Panc1 (cell line): ENCODE results near the gene EPHX1. TPM values are rescaled to one million over a fixed set of nuclear protein-coding genes. Genes with fewer than 3 reads are reported as not detected.

Experiments used
- ATAC-seq: fragments of 200-7000 bp; cut with Tn5 transposase; 2 replicates; pipeline ENCODE4 v1.9.1; 2020; ENCODE audit warnings: mild to moderate bottlenecking, moderate library complexity
- BruUV-seq: library from RNA; stranded (reverse); fragments of 400-500 nt; replicated peaks from 2 replicates; lab custom pipeline; 2021; lab: Mats Ljungman, UMichigan
- CTCF ChIA-PET: fragments of 300-600 bp; sonication (Branson Sonifier 250); formaldehyde crosslinking; loops from one replicate; lab custom pipeline; 2022; ENCODE audit warnings: antibody characterized with exemption; lab: Charles Lee
- POLR2A ChIA-PET: fragments of 300-600 bp; sonication (Branson Sonifier 250); formaldehyde crosslinking; loops from one replicate; lab custom pipeline; 2022; ENCODE audit warnings: antibody characterized with exemption; lab: Charles Lee
- DNase-seq: peaks from one replicate; pipeline ENCODE4 v3.0.0-alpha.2; 2010; ENCODE audit warnings: low read depth, low spot score
- H3K27ac ChIP-seq: 2 replicates; pipeline ENCODE4 v1.5.1; 2011; ENCODE audit warnings: mild to moderate bottlenecking, low read length, inconsistent platforms
- H3K27me3 ChIP-seq: fragments of 200-500 bp; sonication (Bioruptor generic); 2 replicates; pipeline ENCODE4 v1.6.0; 2014; ENCODE audit warnings: low read length, inconsistent platforms; ENCODE audit not compliant: control insufficient read depth, insufficient read depth
- H3K36me3 ChIP-seq: fragments of 200-500 bp; sonication (Bioruptor generic); 2 replicates; pipeline ENCODE4 v1.5.1; 2014; ENCODE audit warnings: inconsistent platforms, mild to moderate bottlenecking, low read length, moderate library complexity; ENCODE audit not compliant: control insufficient read depth, insufficient read depth
- H3K4me1 ChIP-seq: 2 replicates; pipeline ENCODE4 v1.5.1; 2011; ENCODE audit warnings: inconsistent platforms, mild to moderate bottlenecking, low read length, moderate library complexity; ENCODE audit not compliant: control insufficient read depth, insufficient read depth
- H3K4me3 ChIP-seq, 2 experiments: 2 replicates each; pipeline ENCODE4 v1.5.1; 2011 to 2012; ENCODE audit warnings: low read depth in 2 of 2, low read length in 2 of 2, mild to moderate bottlenecking in 2 of 2, inconsistent platforms in 1 of 2, moderate library complexity in 1 of 2
- H3K9me3 ChIP-seq: fragments of 200-500 bp; sonication (Bioruptor generic); 2 replicates; pipeline ENCODE4 v1.5.1; 2014; ENCODE audit warnings: low read depth, mild to moderate bottlenecking, inconsistent platforms, low read length, moderate library complexity; ENCODE audit not compliant: control insufficient read depth, insufficient read depth
- POLR2AphosphoS5 ChIP-seq: IDR thresholded peaks from 2 replicates; pipeline ENCODE4 v1.6.1; 2012; ENCODE audit warnings: mild to moderate bottlenecking, low read depth, low read length, moderate library complexity
- REST ChIP-seq, 2 experiments: IDR thresholded peaks; 2 replicates each; pipeline ENCODE4 v1.6.1; 2011 to 2012; ENCODE audit warnings: low read depth in 2 of 2, control low read depth in 1 of 2, low read length in 1 of 2, mild to moderate bottlenecking in 1 of 2, moderate library complexity in 1 of 2; ENCODE audit not compliant: insufficient read depth in 1 of 2
- SIN3A ChIP-seq: IDR thresholded peaks from 2 replicates; pipeline ENCODE4 v1.6.1; 2012; ENCODE audit warnings: low read depth, mild to moderate bottlenecking, low read length, moderate library complexity, borderline replicate concordance; ENCODE audit not compliant: insufficient read depth
- TCF7L2 ChIP-seq: IDR thresholded peaks from 2 replicates; pipeline ENCODE4 v1.6.1; 2011; ENCODE audit warnings: mild to moderate bottlenecking, low read depth, low read length, inconsistent platforms
- in situ Hi-C: cut with HindIII; loops from 2 replicates; pipeline ENCODE4 v1.10.0; 2016; ENCODE audit warnings: low sequenced_read_pairs, low pct_unique_long_range_greater_than_20kb
- intact Hi-C: fragments of 100-400 bp; cut with micrococcal nuclease; formaldehyde crosslinking; loops from one replicate; pipeline ENCODE4 v1.10.0; 2022; ENCODE audit not compliant: unreplicated experiment
- total RNA-seq: library from RNA; stranded (reverse); gene quantifications from one replicate; pipeline ENCODE4 v1.2.1, GENCODE V29; 2021; ENCODE audit not compliant: unreplicated experiment
- TF ChIP-seq, protein P1 (sequence below): fragments of 450-650 bp; IDR thresholded peaks from 2 replicates; pipeline ENCODE4 v1.5.1; 2017; ENCODE audit warnings: mild to moderate bottlenecking

The EPHX1 gene
- total RNA-seq, 1 experiment from 2014 or later: 76.4 TPM

GRCh38 chr1:225866981-225867380, 57.1 kb downstream of the EPHX1 start:
- Histone ChIP-seq H3K9me3 (no peaks in the 10 kb centered on the region), H3K27me3 (no peaks in the 10 kb centered on the region), H3K4me3 (no peak overlapping the region), H3K27ac (no peak overlapping the region), H3K36me3 (0 out of 2 replicates have a peak, but pooled peaks cover 2% of the 10 kb centered on the region), H3K4me1 (peaks cover 12% of the 10 kb centered on the region)
- BruUV-seq: no TSS peak
- CTCF ChIA-PET: no interaction called here
- no peak for DNase-seq
- no peak for ATAC-seq
- intact Hi-C loops (no loop called here), in situ Hi-C loops (no loop called here)
- no peak for TF ChIP-seq REST (IDR thresholded peaks at IDR 0.05; ENCODE audit: insufficient read depth in 1 of 2, low read depth in 2 of 2, low read length in 1 of 2)
- POLR2A ChIA-PET: no interaction called here

DNA sequence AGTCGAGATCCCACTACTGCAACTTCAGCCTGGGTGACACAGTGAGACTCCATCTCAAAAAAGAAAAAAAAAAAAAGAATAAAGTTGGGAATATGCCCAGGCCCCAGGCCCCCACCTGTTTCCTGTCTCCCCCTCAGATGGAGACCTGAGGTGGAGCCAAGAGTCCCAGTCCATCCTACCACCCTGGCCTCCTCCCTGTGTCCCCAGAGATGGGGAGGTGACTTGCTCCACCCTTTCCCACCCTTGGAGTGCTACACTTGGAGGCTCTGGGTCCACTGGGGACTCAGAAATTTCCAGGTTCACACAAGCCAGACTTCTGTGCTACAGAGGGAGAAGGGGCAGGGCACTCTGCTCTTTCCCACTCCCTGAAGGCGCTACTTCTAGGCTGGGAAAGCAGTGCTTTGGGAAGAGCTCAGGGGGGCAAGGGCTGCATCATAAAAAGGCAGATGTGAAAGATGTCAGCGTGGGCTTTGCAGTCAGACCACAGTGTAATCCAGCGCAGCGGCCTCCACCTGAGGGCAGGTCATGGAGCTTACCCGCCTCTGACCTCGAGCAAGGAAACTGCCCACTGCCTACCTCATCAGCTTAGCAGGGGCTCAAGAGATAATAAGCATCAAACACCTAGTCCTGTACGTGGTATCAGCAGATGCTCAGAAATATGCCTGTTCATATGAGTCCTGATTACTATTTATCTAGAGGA, 58.9 kb downstream of the EPHX1 start:
- Histone ChIP-seq H3K4me3 (no peak overlapping the region), H3K4me1 (peaks cover 14% of the 10 kb centered on the region), H3K9me3 (no peaks in the 10 kb centered on the region), H3K36me3 (0 out of 2 replicates have a peak, but pooled peaks cover 2% of the 10 kb centered on the region), H3K27me3 (no peaks in the 10 kb centered on the region), H3K27ac (no peak overlapping the region)
- DNase-seq (no peak), ATAC-seq (no peak)
- TF ChIP-seq REST (IDR thresholded peaks at IDR 0.05; ENCODE audit: insufficient read depth in 1 of 2, low read depth in 2 of 2, low read length in 1 of 2) (no peak), TCF7L2 (no peak)
- ChIA-PET POLR2A (no interaction called here), CTCF (no interaction called here)
- intact Hi-C loops (no loop called here), in situ Hi-C loops (no loop called here)
- BruUV-seq: no TSS peak

DNA sequence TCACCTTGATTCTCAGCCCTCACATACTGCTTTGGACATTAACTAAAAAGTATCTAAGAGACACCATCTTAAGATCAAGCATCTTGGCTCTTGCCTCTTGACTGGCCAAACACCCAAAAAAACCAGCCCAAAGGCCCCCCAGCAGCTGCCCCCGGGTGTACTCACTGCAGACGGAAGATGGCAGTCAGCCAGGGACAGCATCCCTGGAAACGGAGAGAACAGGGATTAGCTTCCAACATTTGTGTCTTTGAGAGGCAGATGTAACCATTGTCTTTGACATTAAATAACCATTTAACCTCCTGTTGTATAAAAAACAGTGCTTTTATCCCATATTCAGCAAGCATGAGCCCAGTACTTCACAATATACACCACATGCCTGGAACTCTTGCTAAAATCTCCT, 61.0 kb downstream of the EPHX1 start:
- H3K27ac ChIP-seq: no peak overlapping the region
- DNase-seq (no peak), ATAC-seq (no peak)
- H3K9me3 ChIP-seq: no peaks in the 10 kb centered on the region
- 0 out of 2 replicates have a peak, but pooled peaks cover 2% of the 10 kb centered on the region for H3K36me3 ChIP-seq
- intact Hi-C loops: no loop called here
- POLR2A ChIA-PET: no interaction called here
- no TSS peak for BruUV-seq
- peaks cover 14% of the 10 kb centered on the region for H3K4me1 ChIP-seq
- in situ Hi-C loops: no loop called here
- CTCF ChIA-PET: no interaction called here
- no peaks in the 10 kb centered on the region for H3K27me3 ChIP-seq
- no peak overlapping the region for H3K4me3 ChIP-seq
- no peak for TF ChIP-seq TCF7L2
- TF ChIP-seq REST (IDR thresholded peaks at IDR 0.05; ENCODE audit: insufficient read depth in 1 of 2, low read depth in 2 of 2, low read length in 1 of 2): no peak
- TF ChIP-seq, protein P1, sequence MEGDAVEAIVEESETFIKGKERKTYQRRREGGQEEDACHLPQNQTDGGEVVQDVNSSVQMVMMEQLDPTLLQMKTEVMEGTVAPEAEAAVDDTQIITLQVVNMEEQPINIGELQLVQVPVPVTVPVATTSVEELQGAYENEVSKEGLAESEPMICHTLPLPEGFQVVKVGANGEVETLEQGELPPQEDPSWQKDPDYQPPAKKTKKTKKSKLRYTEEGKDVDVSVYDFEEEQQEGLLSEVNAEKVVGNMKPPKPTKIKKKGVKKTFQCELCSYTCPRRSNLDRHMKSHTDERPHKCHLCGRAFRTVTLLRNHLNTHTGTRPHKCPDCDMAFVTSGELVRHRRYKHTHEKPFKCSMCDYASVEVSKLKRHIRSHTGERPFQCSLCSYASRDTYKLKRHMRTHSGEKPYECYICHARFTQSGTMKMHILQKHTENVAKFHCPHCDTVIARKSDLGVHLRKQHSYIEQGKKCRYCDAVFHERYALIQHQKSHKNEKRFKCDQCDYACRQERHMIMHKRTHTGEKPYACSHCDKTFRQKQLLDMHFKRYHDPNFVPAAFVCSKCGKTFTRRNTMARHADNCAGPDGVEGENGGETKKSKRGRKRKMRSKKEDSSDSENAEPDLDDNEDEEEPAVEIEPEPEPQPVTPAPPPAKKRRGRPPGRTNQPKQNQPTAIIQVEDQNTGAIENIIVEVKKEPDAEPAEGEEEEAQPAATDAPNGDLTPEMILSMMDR: no peak
- TF ChIP-seq POLR2AphosphoS5: no peak
- TF ChIP-seq SIN3A: no peak
